HepG2 (cell line): ENCODE results near the gene COL2A1. TPM values are rescaled to one million over a fixed set of nuclear protein-coding genes. Genes with fewer than 3 reads are reported as not detected.

Source experiments
- ARID5B ChIP-seq: IDR thresholded peaks from 2 replicates; pipeline ENCODE4 v1.4.0; 2020; ENCODE audit warnings: mild to moderate bottlenecking, missing genetic modification reagents
- DZIP1 ChIP-seq: sonication (generic); formaldehyde crosslinking; IDR thresholded peaks from 2 replicates; pipeline ENCODE4 v1.5.0; 2020; ENCODE audit warnings: mild to moderate bottlenecking, missing genetic modification reagents
- HNF4G ChIP-seq, 2 experiments: sonication (generic) in 1 of 2; formaldehyde crosslinking in 1 of 2; IDR thresholded peaks; 2 replicates each; pipeline versions ENCODE4 v1.4.0 to v1.6.1; 2011 to 2020; ENCODE audit warnings: borderline replicate concordance in 2 of 2, low read depth in 2 of 2, mild to moderate bottlenecking in 2 of 2, low read length in 1 of 2, missing genetic modification reagents in 1 of 2, moderate library complexity in 1 of 2
- ISX ChIP-seq: sonication (generic); formaldehyde crosslinking; conservative IDR thresholded peaks from 2 replicates; pipeline ENCODE4 v1.5.0; 2020; ENCODE audit warnings: missing genetic modification reagents
- MEIS1 ChIP-seq: sonication (generic); formaldehyde crosslinking; IDR thresholded peaks from 2 replicates; pipeline ENCODE4 v1.9.0; 2021; ENCODE audit warnings: mild to moderate bottlenecking, missing genetic modification reagents, moderate library complexity, borderline replicate concordance
- SIX1 ChIP-seq: sonication (generic); formaldehyde crosslinking; IDR thresholded peaks from 2 replicates; pipeline ENCODE4 v1.4.0; 2020; ENCODE audit warnings: missing genetic modification reagents, borderline replicate concordance
- TCF7 ChIP-seq: sonication (generic); IDR thresholded peaks from 2 replicates; pipeline ENCODE4 v1.6.1; 2016; ENCODE audit warnings: antibody characterized with exemption, low read depth
- UBTF ChIP-seq: sonication (generic); formaldehyde crosslinking; IDR thresholded peaks from 2 replicates; pipeline ENCODE4 v1.4.0; 2020; ENCODE audit warnings: mild to moderate bottlenecking, missing genetic modification reagents
- ZFP36 ChIP-seq: fragments of 150-350 bp; IDR thresholded peaks from 2 replicates; pipeline ENCODE4 v1.6.1; 2018; ENCODE audit warnings: borderline replicate concordance, low read length, low read depth; ENCODE audit not compliant: partially characterized antibody
- ZFYVE20 ChIP-seq: sonication (generic); formaldehyde crosslinking; IDR thresholded peaks from 2 replicates; pipeline ENCODE4 v1.8.0; 2023; ENCODE audit warnings: low read depth, mild to moderate bottlenecking, moderate library complexity, missing genetic modification reagents, borderline replicate concordance
- ZNF20 ChIP-seq: sonication (generic); formaldehyde crosslinking; IDR thresholded peaks from 2 replicates; pipeline ENCODE4 v1.4.0; 2020; ENCODE audit warnings: mild to moderate bottlenecking, moderate library complexity, missing genetic modification reagents
- ZNF292 ChIP-seq: sonication (generic); formaldehyde crosslinking; IDR thresholded peaks from 2 replicates; pipeline ENCODE4 v1.8.1; 2022; ENCODE audit warnings: mild to moderate bottlenecking, low read depth, missing genetic modification reagents, borderline replicate concordance
- ZNF329 ChIP-seq: sonication (generic); formaldehyde crosslinking; IDR thresholded peaks from 2 replicates; pipeline ENCODE4 v1.9.0; 2021; ENCODE audit warnings: low read depth, mild to moderate bottlenecking, missing genetic modification reagents
- ZNF496 ChIP-seq: sonication (generic); formaldehyde crosslinking; IDR thresholded peaks from 2 replicates; pipeline ENCODE4 v1.8.1; 2023; ENCODE audit warnings: mild to moderate bottlenecking, moderate library complexity, missing genetic modification reagents; ENCODE audit not compliant: insufficient replicate concordance
- ZNF710 ChIP-seq: sonication (generic); formaldehyde crosslinking; IDR thresholded peaks from 2 replicates; pipeline ENCODE4 v1.5.0; 2020; ENCODE audit warnings: mild to moderate bottlenecking, missing genetic modification reagents, borderline replicate concordance
- ZNF839 ChIP-seq: sonication (generic); formaldehyde crosslinking; IDR thresholded peaks from 2 replicates; pipeline ENCODE4 v1.4.0; 2020; ENCODE audit warnings: missing genetic modification reagents, mild to moderate bottlenecking, borderline replicate concordance
- polyA plus RNA-seq, 8 experiments: library from polyadenylated mRNA; depleted of rRNA in 3 of 8; stranded (reverse) in 7 of 8; unstranded in 1 of 8; fragments of >200 nt; fragmentation: Illumina TruSeq in 4 of 8; extraction: Trizol in 4 of 8; gene quantifications; 2 replicates each; pipeline versions ENCODE4 v1.2.1 to v1.2.3, GENCODE V29; 2011 to 2016; ENCODE audit warnings: low read depth in 4 of 8, missing spikeins in 1 of 8, mixed read lengths in 1 of 8; ENCODE audit not compliant: insufficient read depth in 1 of 8
- total RNA-seq, 5 experiments: library from RNA; depleted of rRNA; stranded (reverse); fragments of >200 nt; fragmentation: Illumina TruSeq; extraction: Trizol; gene quantifications; 2 replicates each; pipeline ENCODE4 v1.2.3, GENCODE V29; 2016; ENCODE audit warnings: low read depth in 1 of 5

The COL2A1 gene
- total and polyA plus RNA-seq, 2 of the 13 experiments (the other 11 are each of a cell fraction or from before 2014, with no cell fraction given): 7.4 to 38.3 TPM

- 0 out of 2 replicates have a peak, but pooled peaks have one; percentile 9 for TF ChIP-seq UBTF (CRISPR knock-in tag)
- TF ChIP-seq ZNF292 (CRISPR knock-in tag): 0 out of 2 replicates have a peak, but pooled peaks have one; percentile 62
- no peak for TF ChIP-seq ZFP36
- TF ChIP-seq DZIP1 (CRISPR knock-in tag): no peak
- no peak for TF ChIP-seq SIX1
- no peak; the same call in 1 of the 2 replicates for TF ChIP-seq ISX (CRISPR knock-in tag)
- TF ChIP-seq ARID5B (CRISPR knock-in tag): peak; percentile 57
- TF ChIP-seq ZNF496 (CRISPR knock-in tag): no peak
- TF ChIP-seq MEIS1 (CRISPR knock-in tag): peak; percentile 63; the same call in 1 of the 2 replicates
- TF ChIP-seq ZNF710 (CRISPR knock-in tag): peak; percentile 49; the same call in 1 of the 2 replicates
- 0 out of 2 replicates have a peak, but pooled peaks have one; percentile 72 for TF ChIP-seq ZFYVE20 (CRISPR knock-in tag)
- no peak for TF ChIP-seq ZNF20 (CRISPR knock-in tag)
- TF ChIP-seq ZNF839 (CRISPR knock-in tag): no peak
- no peak for TF ChIP-seq HNF4G (IDR thresholded peaks at IDR 0.05; ENCODE audit: borderline replicate concordance, low read depth, low read length)
- TF ChIP-seq HNF4G (CRISPR knock-in tag; IDR thresholded peaks at IDR 0.05; ENCODE audit: borderline replicate concordance, low read depth): 0 out of 2 replicates have a peak, but pooled peaks have one; percentile 33
- TF ChIP-seq TCF7: no peak
- no peak; the same call in 1 of the 2 replicates for TF ChIP-seq ZNF329 (CRISPR knock-in tag)
These were observed 40.8 kb downstream of the COL2A1 start, which contains the start of gene TMEM106C (continued) for GRCh38 chr12:47963340-47964040.
